Stimulated activated CD4-positive, alpha-beta T cell treated with anti-CD3 and anti-CD28 coated beads, Interleukin-12 subunit alpha, Interleukin-12 subunit beta, amount 100 ng/mL, for 48 hours (primary cell): ENCODE measurements around the gene NOD2.

ENCODE experiments used
- DNase-seq, 3 donors: peaks; one replicate each; pipeline ENCODE4 v3.0.0-alpha.2; 2020; ENCODE audit warnings: low read depth in 2 of 3, low spot score in 1 of 3

Gene NOD2

DNA sequence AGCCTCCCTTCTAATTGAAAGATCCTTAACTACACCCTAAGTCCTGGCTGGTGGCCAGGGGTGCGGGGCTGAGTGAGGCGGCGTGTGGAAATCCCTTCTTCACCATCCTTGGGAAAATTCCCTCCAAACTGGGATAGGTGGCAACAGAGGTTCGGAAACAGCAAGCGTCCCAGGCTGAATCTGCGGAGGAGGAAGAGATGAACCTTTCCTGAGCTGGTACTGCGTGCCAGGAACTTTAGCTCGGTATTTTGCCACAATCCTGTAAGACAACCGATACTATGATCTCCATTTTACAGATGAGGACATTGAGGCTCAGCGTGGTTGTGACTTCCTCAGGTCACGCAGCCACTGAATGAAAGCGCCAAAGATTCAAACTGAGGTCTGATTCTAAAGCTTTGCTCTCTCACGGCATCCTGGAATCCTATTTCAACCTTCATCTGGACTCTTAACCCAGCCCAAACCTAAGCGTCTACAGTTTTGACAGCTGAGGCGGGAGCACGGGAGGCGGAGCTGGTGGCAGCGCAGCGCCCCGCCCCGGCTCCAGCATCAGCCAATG is 47.9 kb downstream of the NOD2 start:
- no peak for DNase-seq

DNA sequence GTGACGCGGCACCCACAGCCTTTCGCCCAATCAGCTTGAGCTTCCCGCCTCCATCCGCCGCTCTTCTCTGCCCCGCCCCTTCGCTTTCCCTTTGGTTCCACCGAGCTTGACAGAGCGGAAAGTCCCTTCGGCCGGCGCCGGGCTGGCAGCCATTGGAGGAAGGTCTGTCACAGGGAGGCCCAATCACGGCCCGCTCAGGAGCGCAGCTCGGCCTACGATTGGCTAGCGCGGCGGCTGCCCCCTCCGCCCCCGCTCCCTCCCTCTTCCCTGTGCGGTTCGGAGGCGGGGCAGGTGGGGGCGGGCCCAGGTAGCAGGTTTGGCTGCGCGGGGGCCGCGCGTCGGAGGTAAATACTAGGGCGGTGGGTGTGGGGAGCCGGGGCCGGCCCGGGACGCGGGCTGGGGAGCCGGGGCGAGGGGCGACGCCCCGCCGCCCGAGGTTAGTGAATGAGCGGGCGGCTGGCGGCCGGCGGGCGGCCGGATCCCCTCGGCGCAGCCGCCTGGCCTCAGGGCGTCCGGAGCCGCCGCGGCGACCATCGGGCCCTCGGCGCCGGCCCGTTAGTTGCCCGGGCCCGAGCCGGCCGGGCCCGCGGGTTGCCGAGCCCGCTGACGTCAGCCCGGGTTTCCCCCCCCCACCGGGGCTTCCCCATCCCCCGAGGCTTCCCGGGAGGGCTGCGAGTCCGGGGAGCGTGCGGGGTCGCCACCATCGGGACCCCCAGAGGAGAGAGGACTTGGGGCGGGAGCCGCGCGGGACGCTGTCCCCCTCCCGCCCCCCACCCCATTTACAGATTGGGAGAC is 48.6 kb downstream of the NOD2 start, which contains the start of gene CYLD:
Gene CYLD, plus strand, starts transcription at position 306 of the 795 bp plus-strand sequence. CDS start 7,613 bp downstream, outside the sequence.
- peak; percentile 97 to 100 (median 99) for DNase-seq

DNA sequence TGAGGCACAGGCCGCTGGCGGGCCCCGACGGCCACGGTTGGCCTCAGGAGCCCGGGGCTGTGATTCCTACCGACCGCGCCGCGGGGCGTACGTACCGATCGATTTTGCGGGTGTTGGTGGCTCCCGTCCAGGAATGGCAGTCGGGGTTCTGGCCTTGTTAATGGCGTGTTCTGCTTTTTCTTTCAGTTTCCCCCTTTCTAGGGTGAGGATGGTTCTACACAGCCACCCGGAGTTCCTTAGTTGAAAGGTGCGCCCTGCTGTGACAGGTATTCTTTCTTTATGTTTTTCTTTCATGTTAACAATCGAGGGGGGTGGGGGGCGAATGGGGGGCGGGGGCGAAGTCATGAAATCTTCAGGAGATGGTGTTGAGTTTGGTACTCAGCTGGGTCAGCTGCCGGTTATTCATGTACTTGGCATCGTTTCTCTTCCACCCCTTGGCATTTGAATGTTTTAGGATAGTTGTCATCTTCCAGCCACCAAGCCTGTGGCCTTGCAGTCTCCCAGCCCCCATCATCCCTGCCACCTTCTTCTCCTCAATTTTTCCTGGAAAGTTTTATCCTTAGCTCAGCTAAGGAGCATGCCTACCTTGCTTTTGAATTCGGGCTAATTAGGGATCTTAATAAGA is 49.3 kb downstream of the NOD2 start:
- DNase-seq = no peak

DNA sequence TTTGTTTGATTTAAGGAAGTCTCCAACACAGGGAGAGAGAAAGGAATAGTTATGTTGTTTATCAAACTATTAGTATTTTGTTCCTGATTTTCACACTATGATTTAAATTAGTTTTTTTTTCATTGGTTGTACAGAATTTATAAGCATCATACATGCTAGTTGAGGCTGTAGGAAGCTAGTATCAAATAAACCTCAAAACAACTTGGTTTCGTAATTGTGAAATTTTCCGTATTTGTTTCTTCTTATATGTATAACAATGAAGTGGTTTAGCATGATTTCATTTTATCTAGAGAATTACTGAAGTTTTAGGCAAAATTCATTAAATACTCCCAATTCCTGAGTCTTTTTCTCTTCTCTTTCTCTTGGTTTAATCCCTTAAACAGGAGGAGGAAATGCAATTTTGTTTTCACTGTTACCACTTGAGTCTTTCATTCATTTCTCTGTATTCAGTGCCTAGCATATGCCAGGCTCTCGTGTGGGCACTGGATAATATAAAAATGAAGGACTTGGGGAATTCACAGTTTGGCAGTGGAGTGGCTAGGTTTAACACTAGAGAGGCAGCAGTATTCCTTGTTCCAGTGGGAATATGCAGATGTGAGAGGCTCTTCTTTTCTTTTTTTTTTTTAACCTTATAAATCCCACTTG is 50.3 kb downstream of the NOD2 start:
- DNase-seq = no peak

DNA sequence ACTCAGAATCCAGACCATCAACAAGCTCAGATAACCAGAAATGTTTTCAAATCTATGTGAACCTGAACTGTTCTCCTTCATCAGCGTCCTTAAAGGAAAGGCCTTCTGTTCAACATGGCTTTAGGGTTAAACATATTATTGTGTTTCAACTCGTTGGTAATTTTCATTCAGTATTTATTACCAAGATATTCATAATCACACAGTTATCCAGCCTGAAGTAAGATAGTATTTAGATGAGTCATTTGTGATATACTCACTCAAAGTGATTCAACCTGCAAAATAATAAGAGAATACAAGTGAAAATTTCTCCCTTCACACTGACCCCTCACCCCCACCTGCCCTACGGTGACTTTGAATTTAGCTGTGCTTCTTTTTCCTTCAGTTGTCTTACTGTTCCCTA is 51.5 kb downstream of the NOD2 start:
- no peak for DNase-seq

DNA sequence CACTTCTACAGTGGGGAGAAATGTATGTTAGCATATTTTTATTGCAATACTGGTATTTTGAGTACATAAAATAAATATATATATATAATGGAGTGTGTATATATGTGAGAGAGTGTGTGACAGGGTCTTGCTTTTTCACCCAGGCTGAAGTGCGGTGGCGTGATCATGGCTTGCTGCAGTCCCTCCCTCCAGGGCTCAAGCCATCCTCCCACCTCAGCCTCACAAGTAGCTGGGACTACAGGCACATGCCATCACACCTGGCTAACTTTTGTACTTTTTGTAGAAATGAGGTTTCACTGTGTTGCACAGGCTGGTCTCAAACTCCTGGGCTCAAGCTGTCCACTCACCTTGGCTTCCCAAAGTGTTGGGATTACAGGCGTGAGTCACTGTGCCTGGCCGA is 52.5 kb downstream of the NOD2 start:
- no peak for DNase-seq

DNA sequence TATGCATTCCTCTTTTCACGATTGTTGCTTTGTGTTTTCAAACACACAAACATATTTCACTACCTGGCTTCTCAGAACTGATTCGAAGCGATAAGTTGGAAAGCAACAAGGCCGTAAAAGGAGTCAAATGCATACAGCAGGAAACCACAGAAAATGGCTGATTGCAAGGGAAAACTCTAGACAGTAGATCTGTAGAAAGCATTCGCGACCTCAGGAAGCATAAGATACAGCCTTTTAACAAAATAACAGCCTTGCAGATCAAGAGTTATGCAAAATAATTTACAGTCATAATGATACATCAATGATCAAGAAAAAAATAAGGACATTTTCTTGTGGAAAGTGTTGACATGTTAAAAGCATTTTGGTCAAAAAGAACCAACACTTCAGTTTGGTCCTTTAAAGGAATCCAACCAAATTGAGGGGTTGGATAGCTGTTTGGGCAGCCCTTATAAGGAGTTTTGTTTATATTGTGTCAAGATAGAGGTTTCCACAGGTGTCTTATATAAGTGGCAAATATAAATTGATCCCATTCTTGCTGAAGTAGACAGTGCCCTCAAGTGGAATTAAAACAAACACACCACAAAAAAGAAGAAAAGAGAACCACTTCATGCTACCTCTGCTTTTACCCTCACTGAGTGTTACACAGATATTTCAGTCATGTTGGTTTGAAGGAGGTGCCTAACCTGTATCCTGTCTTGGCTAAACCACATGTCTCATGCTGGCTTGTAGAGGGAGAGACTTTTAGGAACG is 54.0 kb downstream of the NOD2 start:
- no peak for DNase-seq

DNA sequence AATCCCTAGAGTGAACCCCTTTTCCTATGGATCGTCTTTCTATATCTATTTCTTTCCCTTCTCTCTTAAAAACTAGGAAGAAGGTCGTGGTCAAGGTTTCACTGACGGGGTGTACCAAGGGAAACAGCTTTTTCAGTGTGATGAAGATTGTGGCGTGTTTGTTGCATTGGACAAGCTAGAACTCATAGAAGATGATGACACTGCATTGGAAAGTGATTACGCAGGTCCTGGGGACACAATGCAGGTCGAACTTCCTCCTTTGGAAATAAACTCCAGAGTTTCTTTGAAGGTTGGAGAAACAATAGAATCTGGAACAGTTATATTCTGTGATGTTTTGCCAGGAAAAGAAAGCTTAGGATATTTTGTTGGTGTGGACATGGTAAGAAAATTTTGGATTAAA is 58.1 kb downstream of the NOD2 start:
- DNase-seq = no peak

DNA sequence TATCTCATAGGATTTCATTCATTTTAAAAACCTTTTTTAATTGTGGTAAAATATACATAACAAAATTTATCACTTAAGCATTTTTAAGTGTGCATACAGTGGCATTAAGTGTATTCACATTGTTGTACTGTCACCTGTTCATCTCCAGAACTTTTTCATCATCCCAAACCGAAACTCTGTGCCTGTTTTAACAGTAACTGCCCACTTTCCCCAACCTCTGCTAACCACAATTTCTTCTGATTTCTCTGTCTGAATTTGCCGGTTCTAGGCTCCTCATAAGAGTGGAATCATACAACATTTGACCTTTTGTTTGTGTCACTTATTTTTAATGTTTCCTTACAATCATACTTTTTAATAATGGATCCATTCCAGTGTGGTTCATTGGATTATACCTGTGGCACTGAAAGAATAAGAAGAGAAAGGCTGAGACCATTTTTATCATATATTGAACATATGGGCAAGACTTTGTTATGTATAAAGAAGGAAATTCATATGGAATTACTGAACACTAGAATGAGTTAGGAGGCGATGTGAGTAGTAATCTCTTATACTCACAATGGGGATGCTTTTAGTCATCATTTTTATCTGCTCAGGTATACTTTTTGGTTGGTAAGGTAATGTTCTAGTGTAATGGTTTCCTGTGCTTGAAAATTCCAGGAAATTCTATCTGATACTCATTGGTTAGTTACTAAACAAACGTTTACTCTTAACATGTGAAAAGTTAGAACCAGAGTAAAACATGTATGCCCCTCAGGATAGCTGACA is 59.2 kb downstream of the NOD2 start:
- DNase-seq = no peak

DNA sequence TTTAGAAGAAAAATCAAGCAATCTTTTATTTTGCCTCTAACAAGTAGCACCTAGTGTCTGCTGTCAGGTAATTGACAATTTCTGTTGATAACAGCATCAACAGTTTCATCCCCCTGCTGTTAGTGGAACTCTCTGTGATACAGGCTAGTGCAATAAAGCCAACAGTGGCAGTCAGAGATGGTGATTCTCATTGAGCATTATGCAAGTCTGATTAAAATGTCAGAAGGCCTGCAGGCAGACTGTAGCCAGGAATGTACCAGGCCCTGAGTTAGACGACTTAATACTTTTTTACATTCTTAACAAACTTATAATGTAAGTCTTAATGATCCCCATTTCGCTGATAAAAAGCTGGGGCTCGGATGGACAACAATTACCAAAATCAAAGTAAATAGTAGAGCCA is 63.1 kb downstream of the NOD2 start:
- DNase-seq = no peak

DNA sequence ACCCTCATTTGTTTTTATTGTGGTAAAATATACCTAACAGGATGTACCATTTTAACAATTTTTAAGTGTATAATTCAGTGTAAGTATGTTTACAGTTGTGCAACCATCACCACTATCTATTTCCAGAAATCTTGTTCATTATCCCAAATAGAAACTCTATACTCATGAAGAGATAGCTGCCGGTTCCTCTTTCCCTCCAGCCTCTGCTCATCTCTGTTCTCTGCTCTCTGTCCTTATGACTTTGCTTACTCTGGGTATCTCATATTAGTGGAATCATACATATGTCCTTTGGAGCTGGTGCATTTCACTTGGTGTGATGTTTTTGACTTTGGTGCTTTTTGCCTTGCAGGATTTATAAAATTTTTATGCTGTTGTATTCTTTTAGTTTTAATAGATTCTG is 67.9 kb downstream of the NOD2 start:
- no peak for DNase-seq

DNA sequence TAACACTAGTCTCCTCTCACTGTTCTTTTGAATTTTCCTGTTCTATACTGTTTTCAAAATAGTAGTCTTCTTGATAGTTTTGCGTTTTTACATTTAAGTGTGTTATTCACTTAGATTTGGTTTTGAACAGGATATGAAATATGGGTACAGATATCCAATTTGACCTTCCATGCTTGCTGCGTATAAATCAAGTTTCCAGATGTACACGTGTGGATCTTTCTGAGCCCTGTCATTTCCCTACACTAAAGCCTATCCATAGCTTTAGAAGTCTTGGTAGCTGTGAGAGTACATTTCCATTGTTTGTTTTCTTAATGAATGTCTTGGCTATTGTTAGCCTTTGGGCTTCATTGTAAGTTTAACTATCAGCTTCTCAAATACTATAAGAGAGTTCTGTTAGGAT is 68.8 kb downstream of the NOD2 start:
- DNase-seq = no peak

DNA sequence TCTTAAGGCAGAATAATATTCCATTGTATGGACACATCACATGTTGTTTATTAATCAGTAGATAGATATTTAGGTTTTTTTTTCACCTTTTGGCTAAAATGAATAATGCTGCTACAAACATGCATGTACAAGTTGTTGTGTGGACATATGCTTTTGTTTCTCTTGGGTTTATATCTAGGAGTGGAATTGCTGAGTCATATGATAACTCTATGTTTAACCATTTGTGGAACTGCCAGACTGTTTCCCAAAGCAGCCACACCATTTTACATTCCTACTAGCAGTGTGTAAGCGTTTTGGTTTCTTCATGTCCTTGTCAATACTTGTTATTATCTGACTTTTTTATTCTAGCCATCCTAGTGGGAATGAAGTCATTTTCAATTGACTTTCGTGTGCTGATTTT is 69.8 kb downstream of the NOD2 start:
- DNase-seq = no peak

DNA sequence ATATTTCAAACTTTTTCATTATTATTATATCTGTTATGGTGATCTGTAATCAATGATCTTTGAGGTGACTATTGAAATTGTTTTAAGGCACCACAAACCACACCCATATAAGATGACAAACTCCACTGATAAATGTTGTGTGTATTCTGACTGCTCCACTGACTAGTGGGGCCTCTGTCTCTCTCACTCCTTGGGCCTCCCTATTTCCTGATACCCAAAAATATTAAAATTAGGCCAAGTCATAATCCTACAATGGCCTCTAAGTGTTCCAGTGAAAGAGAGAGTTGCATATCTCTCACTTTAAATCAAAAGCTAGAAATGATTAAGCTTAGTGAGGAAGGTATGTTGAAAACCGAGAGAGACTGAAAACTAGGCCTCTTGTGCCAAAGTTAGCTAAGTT is 71.9 kb downstream of the NOD2 start:
- no peak for DNase-seq

DNA sequence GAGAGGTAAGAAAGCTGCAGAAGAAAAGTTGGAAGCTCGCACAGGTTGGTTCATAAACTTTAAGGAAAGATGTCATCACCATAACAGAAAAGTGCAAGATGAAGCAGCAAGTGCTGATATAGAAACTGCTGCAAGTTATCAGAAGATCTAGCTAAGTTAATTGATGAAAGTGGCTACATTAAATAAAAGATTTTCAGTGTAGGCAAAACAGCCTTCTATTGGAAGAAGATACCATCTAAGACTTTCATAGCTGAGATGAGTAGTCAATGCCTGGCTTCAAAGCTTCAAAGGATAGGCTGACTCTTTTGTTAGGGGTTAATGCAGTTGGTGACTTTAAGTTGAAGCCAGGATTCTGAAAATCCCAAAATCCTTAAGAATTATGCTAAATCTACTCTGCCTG is 72.5 kb downstream of the NOD2 start:
- DNase-seq = no peak

DNA sequence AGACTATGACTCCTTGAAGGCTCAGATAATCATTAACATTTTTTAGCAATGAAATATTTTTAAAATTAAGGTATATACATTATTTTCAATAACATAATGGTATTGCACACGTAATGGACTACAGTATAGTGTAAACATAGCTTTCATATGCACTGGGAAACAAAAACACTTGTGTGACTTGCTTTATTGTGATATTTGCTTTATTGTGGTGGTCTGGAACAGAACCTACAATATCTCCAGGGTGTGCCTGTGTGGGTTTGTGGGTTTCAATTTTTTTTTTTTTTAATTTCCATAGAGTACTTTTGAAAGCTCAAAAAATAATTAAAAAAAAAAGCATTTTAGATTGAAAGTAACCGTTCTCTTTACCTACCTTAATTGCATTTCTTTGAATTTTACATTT is 73.8 kb downstream of the NOD2 start:
- no peak for DNase-seq

DNA sequence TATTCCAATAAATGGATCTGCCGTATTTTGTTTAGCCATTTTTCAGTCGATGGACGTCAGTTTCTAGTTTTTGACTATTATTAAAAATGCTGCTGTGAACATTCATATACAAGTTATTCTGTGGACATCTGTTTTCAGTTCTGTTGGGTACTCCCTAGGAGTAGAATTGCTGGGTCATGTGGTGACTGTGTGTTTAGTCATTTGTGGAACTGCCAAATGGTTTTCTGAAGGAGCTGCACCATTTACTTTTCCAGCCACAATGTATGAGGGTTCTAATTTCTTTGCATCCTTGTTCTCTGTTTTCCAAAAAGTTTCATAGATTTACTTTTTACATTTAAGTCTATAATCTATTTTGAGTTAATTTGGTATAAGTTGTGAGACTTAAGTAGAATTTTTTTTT is 78.0 kb downstream of the NOD2 start:
- no peak for DNase-seq

DNA sequence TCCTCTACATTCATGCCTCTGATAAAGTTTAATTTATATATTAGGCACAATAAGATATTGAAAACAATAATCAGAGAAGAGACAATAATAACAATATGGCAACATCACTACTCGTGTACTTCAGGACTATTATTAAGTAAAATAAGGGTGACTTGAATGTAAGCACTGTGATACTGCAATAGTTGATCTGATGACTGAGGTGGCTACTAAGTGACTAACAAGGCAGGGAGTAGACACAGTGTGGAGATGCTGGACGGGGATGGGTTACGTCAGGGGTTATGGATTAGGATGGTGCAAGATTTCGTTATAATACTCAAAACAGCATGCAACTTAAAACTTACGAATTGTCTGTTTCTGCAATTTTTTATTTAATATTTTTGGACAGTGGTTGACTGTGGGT is 81.0 kb downstream of the NOD2 start:
- no peak for DNase-seq

DNA sequence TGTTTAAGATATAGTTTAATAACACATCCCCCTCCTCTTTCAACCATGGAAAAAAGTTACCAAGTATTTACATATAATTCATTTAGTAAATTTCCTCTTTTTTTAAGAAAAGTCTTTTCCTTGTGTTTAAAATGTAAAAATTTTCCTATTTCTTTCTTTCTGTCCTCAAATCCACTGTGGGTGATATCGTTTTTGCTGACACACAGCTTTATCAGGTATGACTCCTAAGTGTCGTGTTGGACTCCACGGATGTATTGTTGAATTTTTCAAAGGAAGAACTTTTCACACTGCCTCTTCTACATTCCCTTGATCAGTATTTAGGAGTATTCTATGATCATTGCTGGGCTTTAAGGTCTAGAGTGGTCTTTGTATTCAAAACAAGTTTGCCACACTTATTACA is 81.6 kb downstream of the NOD2 start:
- DNase-seq = no peak

DNA sequence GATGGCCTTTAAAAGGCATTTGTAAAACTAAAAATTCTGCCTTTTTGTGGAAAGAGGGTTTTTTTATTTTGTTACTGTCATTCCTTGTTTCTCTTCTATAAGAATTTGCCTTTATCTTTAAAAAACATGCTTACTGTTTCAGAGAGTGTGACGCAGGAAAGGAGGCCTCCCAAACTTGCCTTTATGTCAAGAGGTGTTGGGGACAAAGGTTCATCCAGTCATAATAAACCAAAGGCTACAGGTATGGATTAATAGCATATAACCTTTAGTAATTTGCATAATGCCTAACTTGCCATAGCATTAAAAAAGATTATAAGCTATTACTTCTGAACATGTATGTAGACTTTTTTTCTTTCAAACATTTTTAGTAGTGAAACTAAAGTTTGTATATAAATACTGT is 82.6 kb downstream of the NOD2 start:
- no peak for DNase-seq
